Kidney epithelial cell (primary cell): ENCODE results near the gene CDK5RAP2. TPM values are rescaled to one million over a fixed set of nuclear protein-coding genes. Genes with fewer than 3 reads are reported as not detected.

Experiments
- DNase-seq: peaks from one replicate; pipeline ENCODE4 v3.0.0-alpha.2; 2010; ENCODE audit warnings: low read depth
- H3K27me3 ChIP-seq: 2 replicates; pipeline ENCODE4 v1.6.0; 2011; ENCODE audit warnings: low read length; ENCODE audit not compliant: control insufficient read depth, insufficient read depth
- H3K36me3 ChIP-seq: 2 replicates; pipeline ENCODE4 v1.5.1; 2011; ENCODE audit warnings: low read length; ENCODE audit not compliant: control insufficient read depth, insufficient read depth
- H3K4me3 ChIP-seq: 2 replicates; pipeline ENCODE4 v1.5.1; 2011; ENCODE audit warnings: low read depth, mild to moderate bottlenecking, control low read depth, low read length
- total RNA-seq: library from RNA; depleted of rRNA; stranded (reverse); fragments of >200 nt; gene quantifications from 2 replicates; pipeline ENCODE4 v1.2.3, GENCODE V29; 2015
- TF ChIP-seq, protein P1 (sequence below): IDR thresholded peaks from 2 replicates; pipeline ENCODE4 v1.5.1; 2011; ENCODE audit warnings: mild to moderate bottlenecking, moderate library complexity, low read length, control low read depth, inconsistent platforms; ENCODE audit not compliant: insufficient read depth, poor library complexity, severe bottlenecking

CDK5RAP2 gene
- total RNA-seq, 1 donor from 2014 or later = 41.9 TPM

DNA sequence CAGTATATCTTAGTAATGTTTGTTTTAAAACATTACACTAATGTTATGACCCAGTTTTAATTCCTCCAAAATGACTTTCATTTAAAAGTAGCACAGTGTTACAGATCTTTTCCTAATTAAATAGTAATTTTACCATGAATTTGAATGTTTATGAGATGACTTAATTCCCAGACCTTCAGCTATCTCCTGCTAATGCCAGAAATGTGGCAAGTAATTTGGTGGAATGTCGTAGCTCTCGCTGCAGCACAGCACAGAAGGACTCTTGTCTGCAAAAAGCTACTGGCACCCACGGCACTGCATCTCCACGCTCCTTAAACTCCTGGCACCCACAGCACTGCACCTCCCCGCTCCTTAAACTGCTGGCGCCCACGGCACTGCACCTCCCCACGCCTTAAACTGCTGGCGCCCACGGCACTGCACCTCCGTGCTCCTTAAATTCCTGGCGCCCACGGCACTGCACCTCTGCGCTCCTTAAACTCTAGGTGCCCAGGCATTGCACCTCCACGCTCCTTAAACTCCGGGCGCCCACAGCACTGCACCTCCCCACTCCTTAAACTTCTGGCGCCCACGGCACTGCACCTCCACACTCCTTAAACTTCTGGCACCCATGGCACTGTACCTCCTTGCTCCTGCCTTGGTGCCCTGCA lies 163.1 kb downstream of the CDK5RAP2 start:
- H3K27me3 ChIP-seq = no peaks in the 10 kb centered on the region
- H3K4me3 ChIP-seq = no peak overlapping the region
- no peak for DNase-seq
- TF ChIP-seq, protein P1, sequence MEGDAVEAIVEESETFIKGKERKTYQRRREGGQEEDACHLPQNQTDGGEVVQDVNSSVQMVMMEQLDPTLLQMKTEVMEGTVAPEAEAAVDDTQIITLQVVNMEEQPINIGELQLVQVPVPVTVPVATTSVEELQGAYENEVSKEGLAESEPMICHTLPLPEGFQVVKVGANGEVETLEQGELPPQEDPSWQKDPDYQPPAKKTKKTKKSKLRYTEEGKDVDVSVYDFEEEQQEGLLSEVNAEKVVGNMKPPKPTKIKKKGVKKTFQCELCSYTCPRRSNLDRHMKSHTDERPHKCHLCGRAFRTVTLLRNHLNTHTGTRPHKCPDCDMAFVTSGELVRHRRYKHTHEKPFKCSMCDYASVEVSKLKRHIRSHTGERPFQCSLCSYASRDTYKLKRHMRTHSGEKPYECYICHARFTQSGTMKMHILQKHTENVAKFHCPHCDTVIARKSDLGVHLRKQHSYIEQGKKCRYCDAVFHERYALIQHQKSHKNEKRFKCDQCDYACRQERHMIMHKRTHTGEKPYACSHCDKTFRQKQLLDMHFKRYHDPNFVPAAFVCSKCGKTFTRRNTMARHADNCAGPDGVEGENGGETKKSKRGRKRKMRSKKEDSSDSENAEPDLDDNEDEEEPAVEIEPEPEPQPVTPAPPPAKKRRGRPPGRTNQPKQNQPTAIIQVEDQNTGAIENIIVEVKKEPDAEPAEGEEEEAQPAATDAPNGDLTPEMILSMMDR = no peak
- no peaks in the 10 kb centered on the region for H3K36me3 ChIP-seq

DNA sequence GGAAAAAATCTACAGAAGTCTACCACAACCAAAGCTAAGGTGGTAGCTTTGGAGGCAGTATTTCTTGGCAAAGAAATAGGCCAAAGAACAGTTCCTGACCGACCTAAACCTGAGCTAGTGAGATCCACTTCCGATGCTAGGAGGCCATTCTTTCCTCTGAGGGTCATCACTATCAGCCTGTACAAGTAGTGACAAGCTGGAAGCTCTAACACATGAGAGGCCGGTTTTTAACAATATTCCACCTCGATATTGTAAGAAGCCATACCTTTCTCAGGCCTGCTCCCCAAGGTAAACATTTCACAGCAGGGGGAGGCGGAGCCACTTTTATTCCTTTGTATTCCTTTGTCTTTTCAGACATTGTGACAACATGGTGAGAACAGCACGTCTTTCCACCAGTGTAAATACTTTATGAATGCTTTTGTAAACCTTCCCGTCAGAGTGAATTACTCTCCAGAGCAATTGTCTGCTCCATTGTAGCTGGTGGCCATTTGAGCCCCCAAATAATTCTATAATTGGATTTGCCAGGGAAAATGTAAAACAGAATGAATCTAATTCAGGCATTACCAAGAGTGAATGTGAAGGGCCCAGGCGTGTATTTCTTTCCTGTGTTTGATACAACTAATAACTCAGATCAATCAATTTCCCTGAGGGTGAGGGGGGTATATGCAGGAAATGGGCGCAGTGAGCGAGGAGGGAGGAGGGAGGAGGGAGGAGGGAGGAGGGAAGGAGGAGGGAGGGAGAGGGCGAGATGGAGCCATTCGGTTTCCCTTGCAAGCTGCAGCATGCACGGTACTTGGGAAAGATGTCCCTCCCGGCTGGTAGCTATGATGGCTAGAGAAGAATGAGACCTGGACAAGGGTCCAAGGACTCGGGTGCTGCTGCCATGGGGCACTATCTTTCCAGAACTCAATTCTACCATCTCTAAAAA lies 166.6 kb downstream of the CDK5RAP2 start:
- no peaks in the 10 kb centered on the region for H3K27me3 ChIP-seq
- no peak for DNase-seq
- TF ChIP-seq, protein P1 = no peak
- no peaks in the 10 kb centered on the region for H3K36me3 ChIP-seq
- H3K4me3 ChIP-seq = no peak overlapping the region

DNA sequence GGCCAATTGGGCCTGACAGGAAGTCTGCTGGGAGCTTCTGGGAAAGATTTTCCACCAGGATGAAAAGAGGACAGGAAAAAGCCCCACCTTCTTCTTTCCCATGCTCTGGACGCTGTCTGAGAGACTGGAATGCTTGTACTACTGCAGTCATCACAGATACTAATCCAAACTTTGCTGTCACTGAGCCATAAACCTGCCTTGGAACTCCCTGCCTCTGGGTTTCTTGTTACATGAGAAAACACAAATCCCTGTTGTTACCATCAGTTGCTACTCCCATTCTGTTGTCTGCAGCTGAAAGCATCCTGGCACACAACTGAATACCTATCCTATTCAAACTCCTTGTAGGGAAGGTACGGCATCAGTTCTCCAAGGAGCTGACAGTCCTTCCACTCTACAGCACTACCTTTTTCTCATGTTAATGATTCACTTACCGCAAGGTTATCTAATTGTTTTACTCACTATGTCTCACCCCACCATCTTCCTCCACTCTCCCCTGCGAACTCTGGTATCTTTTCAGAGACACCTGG lies 167.5 kb downstream of the CDK5RAP2 start:
- Histone ChIP-seq H3K27me3 (no peaks in the 10 kb centered on the region), H3K4me3 (no peak overlapping the region), H3K36me3 (no peaks in the 10 kb centered on the region)
- DNase-seq = no peak
- TF ChIP-seq, protein P1 = no peak

DNA sequence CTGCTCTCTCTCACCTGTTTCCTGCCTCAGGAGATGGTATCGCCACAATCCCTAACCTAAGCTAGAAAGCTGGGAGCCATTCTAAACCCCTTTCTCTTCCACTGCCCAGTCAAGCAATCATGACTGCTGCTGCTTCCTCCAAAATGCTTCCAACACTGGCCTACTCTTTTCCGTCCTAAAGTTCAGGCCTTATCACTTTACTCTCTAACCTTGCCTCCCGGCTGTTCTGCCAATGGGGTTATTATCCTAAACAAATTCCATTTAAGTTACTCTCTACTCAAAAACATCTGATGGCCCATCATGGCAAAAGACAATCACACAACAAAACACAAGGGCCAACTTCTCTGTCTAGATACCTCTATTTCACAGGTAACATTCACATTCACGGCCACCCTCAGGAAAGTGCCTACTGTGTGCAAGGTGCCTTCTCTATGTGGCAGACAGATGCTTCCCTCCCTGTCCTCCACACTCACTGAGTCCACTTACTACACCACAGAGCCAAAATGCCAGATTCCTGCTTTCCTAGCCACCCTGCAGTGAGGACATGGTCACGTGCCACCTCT lies 168.0 kb downstream of the CDK5RAP2 start:
- H3K36me3 ChIP-seq = no peaks in the 10 kb centered on the region
- DNase-seq = no peak
- H3K4me3 ChIP-seq = no peak overlapping the region
- no peaks in the 10 kb centered on the region for H3K27me3 ChIP-seq
- TF ChIP-seq, protein P1 = no peak

DNA sequence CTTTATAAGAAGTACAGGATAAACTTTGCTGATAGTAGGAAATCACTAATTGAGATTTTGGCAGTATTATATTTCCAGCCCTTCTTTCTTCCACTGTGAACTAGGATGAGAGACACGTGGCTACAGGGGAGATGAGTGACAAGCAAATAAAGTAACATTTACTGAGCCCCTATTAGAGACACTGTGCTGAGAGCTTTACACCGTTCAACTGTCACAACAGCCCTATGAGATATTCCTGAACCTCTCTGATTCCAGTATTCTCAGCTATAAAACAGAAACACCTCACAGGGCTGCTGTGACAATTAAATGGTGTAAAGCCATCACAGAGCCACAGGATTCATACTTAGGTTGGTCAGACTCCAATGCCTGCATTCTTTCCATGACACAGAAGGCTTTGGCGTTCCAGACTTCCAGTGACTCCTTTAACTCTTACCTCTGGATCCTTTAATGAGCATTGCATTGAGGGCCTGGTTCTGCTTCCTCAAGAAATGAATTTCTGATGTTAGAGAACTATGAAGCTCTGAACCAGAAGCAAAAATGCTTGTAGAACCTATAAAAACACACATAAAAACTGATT lies 169.0 kb downstream of the CDK5RAP2 start:
- Histone ChIP-seq H3K4me3 (no peak overlapping the region), H3K27me3 (no peaks in the 10 kb centered on the region), H3K36me3 (no peaks in the 10 kb centered on the region)
- DNase-seq = no peak
- TF ChIP-seq, protein P1 = no peak
